ENCODE data around the gene ENAM.

- TF ChIP-seq CTCF (IDR thresholded peaks at IDR 0.05) (no peak), POLR2A (IDR thresholded peaks at IDR 0.05) (no peak)
Measured at GRCh38 chr4:70619778-70620177, 8.8 kb upstream of the ENAM start.
